ENCODE results near the gene OPCML. TPM values are rescaled to one million over a fixed set of nuclear protein-coding genes. Genes with fewer than 3 reads are reported as not detected.

The OPCML gene
- total RNA-seq, 4 donors from 2014 or later, result not detected

DNA sequence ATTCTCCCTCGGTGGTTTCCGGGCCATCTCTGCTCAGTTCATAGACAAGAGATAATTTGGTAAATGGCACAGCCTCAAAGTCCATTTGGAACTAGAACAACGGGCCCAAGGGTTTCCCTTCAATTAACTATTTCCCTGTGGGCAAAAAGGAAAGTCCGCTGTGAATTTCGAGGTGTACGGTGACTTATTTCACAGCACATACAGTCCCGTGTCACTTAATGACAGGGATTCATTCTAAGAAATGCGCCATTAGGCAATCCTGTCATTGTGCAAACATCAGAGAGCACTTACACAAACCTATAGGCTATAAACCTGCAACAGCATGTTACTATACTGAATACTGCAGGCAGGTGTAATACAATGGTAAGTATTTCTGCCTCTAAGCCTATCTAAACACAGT lies 551.6 kb downstream of the OPCML start:
- Histone ChIP-seq H3K4me1 (no peaks in the 10 kb centered on the region), H3K4me3 (no peak overlapping the region), H3K9me3 (no peaks in the 10 kb centered on the region), H3K27me3 (no peaks in the 10 kb centered on the region), H3K27ac (no peak overlapping the region), H3K36me3 (no peaks in the 10 kb centered on the region)
- 56 to 71% methylated on average over 7 to 8 of the region's 8 CpGs for WGBS, 2 donors (ENCODE audit: low coverage in 1 of 2)
- TF ChIP-seq POLR2AphosphoS5 (IDR thresholded peaks at IDR 0.05), result no peak
- TF ChIP-seq, protein P1, sequence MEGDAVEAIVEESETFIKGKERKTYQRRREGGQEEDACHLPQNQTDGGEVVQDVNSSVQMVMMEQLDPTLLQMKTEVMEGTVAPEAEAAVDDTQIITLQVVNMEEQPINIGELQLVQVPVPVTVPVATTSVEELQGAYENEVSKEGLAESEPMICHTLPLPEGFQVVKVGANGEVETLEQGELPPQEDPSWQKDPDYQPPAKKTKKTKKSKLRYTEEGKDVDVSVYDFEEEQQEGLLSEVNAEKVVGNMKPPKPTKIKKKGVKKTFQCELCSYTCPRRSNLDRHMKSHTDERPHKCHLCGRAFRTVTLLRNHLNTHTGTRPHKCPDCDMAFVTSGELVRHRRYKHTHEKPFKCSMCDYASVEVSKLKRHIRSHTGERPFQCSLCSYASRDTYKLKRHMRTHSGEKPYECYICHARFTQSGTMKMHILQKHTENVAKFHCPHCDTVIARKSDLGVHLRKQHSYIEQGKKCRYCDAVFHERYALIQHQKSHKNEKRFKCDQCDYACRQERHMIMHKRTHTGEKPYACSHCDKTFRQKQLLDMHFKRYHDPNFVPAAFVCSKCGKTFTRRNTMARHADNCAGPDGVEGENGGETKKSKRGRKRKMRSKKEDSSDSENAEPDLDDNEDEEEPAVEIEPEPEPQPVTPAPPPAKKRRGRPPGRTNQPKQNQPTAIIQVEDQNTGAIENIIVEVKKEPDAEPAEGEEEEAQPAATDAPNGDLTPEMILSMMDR (IDR thresholded peaks at IDR 0.05), result no peak
- TF ChIP-seq EP300 (IDR thresholded peaks at IDR 0.05; ENCODE audit: low read depth), result no peak
- TF ChIP-seq POLR2A (IDR thresholded peaks at IDR 0.05), result no peak
- intact Hi-C loops (cut with DNase I; ENCODE audit: low total_unique reads) (no loop called here), in situ Hi-C loops (cut with MboI; ENCODE audit: low pct_ligation_motif_present in 1 of 4, low pct_unique_long_range_greater_than_20kb in 1 of 4, low sequenced_read_pairs in 3 of 4) (no loop called here)
- no peak for DNase-seq

DNA sequence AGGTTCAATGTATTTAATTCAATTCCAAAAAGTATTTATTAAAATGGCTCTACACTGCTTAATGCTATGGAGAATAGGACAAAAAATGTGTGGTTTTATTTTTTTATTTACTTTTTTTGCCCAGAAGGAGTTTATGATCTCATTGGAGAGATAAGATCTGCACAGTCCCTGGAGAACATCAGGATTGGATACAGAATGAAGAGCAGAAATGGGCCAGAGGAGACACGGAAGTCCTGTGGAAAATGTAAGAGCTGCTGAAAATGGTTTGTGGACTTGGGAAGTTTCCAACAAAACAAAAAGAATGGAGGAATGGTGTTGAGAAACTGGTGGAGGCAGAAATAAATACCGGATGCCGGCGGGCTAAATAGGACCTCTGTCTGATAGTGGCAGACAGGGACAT lies 554.6 kb downstream of the OPCML start:
- DNase-seq, result no peak
- H3K9me3 ChIP-seq, result no peaks in the 10 kb centered on the region
- H3K4me3 ChIP-seq, result no peak overlapping the region
- no peak overlapping the region for H3K27ac ChIP-seq
- no peaks in the 10 kb centered on the region for H3K4me1 ChIP-seq
- H3K36me3 ChIP-seq, result no peaks in the 10 kb centered on the region
- in situ Hi-C loops (cut with MboI; ENCODE audit: low pct_ligation_motif_present in 1 of 4, low pct_unique_long_range_greater_than_20kb in 1 of 4, low sequenced_read_pairs in 3 of 4) (no loop called here), intact Hi-C loops (cut with DNase I; ENCODE audit: low total_unique reads) (no loop called here)
- no peaks in the 10 kb centered on the region for H3K27me3 ChIP-seq
- WGBS, 2 donors (ENCODE audit: low coverage in 1 of 2), result 84 to 92% methylated on average over 4 of the region's 4 CpGs
- TF ChIP-seq POLR2A (IDR thresholded peaks at IDR 0.05) (no peak), POLR2AphosphoS5 (IDR thresholded peaks at IDR 0.05) (no peak), EP300 (IDR thresholded peaks at IDR 0.05; ENCODE audit: low read depth) (no peak)
- TF ChIP-seq, protein P1 (IDR thresholded peaks at IDR 0.05), result no peak

DNA sequence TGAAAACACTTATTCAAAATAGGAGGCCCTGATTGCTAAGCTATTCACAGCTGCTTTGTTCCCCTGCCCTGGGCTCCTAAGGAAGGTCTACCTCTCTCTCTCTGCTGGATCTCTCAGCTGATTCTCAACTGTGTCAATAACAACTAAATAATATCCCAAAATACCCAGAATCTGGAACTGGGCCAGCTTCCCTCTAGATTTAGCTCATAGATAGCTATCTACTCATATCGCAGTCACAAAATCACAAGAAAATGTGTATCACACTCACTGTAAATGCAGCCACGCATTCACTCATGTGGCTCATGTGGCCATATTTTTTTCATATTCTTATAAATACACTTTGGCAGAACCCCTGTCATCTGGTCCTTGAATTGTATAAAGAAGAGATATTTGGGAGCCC lies 555.1 kb downstream of the OPCML start:
- in situ Hi-C loops (cut with MboI; ENCODE audit: low pct_ligation_motif_present in 1 of 4, low pct_unique_long_range_greater_than_20kb in 1 of 4, low sequenced_read_pairs in 3 of 4), result no loop called here
- H3K4me3 ChIP-seq, result no peak overlapping the region

DNA sequence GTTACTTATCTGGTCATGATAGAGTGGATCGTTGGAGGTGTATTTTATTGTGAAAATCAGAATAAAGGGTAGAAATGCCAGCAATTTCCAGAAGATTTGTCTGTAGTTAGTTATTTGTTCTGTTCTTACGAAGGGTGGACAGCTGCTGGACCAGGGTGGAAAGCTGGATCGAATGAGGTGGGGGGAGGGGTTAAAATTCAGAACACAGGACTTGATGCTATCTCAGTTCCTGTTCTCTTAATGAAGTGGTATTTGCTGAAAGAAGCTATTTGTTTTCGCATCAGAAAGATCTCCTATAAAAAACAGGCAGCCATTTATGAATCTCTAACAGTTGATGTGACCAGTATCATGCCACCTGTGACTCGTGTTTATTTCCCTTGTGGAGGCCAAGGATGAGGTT lies 556.2 kb downstream of the OPCML start:
- in situ Hi-C loops (cut with MboI; ENCODE audit: low pct_ligation_motif_present in 1 of 4, low pct_unique_long_range_greater_than_20kb in 1 of 4, low sequenced_read_pairs in 3 of 4) (no loop called here), intact Hi-C loops (cut with DNase I; ENCODE audit: low total_unique reads) (no loop called here)
- WGBS, 2 donors (ENCODE audit: low coverage in 1 of 2), result 72 to 76% methylated on average over 4 to 5 of the region's 5 CpGs
- H3K9me3 ChIP-seq, result no peaks in the 10 kb centered on the region
- no peak overlapping the region for H3K27ac ChIP-seq
- no peaks in the 10 kb centered on the region for H3K27me3 ChIP-seq
- no peaks in the 10 kb centered on the region for H3K36me3 ChIP-seq
- no peaks in the 10 kb centered on the region for H3K4me1 ChIP-seq
- no peak for TF ChIP-seq POLR2AphosphoS5 (IDR thresholded peaks at IDR 0.05)
- DNase-seq, result no peak
- H3K4me3 ChIP-seq, result no peak overlapping the region

More for the DNA sequence above, 555.1 kb downstream of the OPCML start:
- Histone ChIP-seq H3K27me3 (no peaks in the 10 kb centered on the region), H3K4me1 (no peaks in the 10 kb centered on the region), H3K9me3 (no peaks in the 10 kb centered on the region), H3K27ac (no peak overlapping the region), H3K36me3 (no peaks in the 10 kb centered on the region)
- no peak for DNase-seq
- 95 to 98% methylated on average over 2 of the region's 2 CpGs for WGBS, 2 donors (ENCODE audit: low coverage in 1 of 2)
- TF ChIP-seq EP300 (IDR thresholded peaks at IDR 0.05; ENCODE audit: low read depth) (no peak), POLR2A (IDR thresholded peaks at IDR 0.05) (no peak), POLR2AphosphoS5 (IDR thresholded peaks at IDR 0.05) (no peak)
- TF ChIP-seq, protein P1 (IDR thresholded peaks at IDR 0.05), result no peak
- intact Hi-C loops (cut with DNase I; ENCODE audit: low total_unique reads), result no loop called here

DNA sequence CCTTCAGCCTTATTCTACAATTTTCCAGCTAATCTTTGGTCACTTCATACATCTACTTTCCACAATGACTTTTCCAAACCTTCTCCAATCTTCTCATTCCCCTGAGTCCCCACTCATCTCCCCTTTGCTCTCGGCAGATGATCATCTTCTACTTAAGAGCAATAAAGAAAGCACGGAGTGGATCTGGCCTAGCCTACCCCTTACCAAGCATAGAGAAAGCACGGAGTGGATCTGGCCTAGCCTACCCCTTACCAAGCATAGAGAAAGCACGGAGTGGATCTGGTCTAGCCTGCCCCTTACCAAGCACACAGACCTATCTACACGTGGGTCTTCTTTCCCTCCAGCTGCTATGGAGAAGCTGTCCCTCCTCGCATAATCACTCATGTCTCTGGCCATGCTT lies 558.6 kb downstream of the OPCML start:
- in situ Hi-C loops (cut with MboI; ENCODE audit: low pct_ligation_motif_present in 1 of 4, low pct_unique_long_range_greater_than_20kb in 1 of 4, low sequenced_read_pairs in 3 of 4), result no loop called here
- Histone ChIP-seq H3K4me1 (no peaks in the 10 kb centered on the region), H3K27ac (no peak overlapping the region), H3K9me3 (no peaks in the 10 kb centered on the region), H3K27me3 (no peaks in the 10 kb centered on the region), H3K4me3 (no peak overlapping the region), H3K36me3 (no peaks in the 10 kb centered on the region)
- no peak for DNase-seq
- no peak for TF ChIP-seq POLR2AphosphoS5 (IDR thresholded peaks at IDR 0.05)
- no peak for TF ChIP-seq POLR2A (IDR thresholded peaks at IDR 0.05)
- no peak for TF ChIP-seq EP300 (IDR thresholded peaks at IDR 0.05; ENCODE audit: low read depth)
- TF ChIP-seq, protein P1 (IDR thresholded peaks at IDR 0.05), result no peak
- 71 to 75% methylated on average over 5 to 6 of the region's 6 CpGs for WGBS, 2 donors (ENCODE audit: low coverage in 1 of 2)
- intact Hi-C loops (cut with DNase I; ENCODE audit: low total_unique reads), result no loop called here

All from transverse colon (tissue), 4 donors.